H9 (cell line): Measurements from ENCODE around the gene RBBP4. TPM values are rescaled to one million over a fixed set of nuclear protein-coding genes. Genes with fewer than 3 reads are reported as not detected.
A peak's percentile ranks its signal among the peaks of the same experiment; 100 is the strongest.

Source experiments
- DNase-seq: peaks from one replicate; pipeline ENCODE4 v3.0.0-alpha.2; 2017
- H2AFZ ChIP-seq: one replicate; pipeline ENCODE4 v1.6.1; 2013; ENCODE audit warnings: mild to moderate bottlenecking, low read length, control low read depth, moderate library complexity
- H2AK5ac ChIP-seq: 2 replicates; pipeline ENCODE4 v1.6.1; 2013; ENCODE audit warnings: low read length, control low read depth, mixed read lengths; ENCODE audit not compliant: insufficient read length
- H2BK120ac ChIP-seq: one replicate; pipeline ENCODE4 v1.6.1; 2013; ENCODE audit warnings: low read depth, mild to moderate bottlenecking, low read length, control low read depth, inconsistent platforms; ENCODE audit not compliant: poor library complexity, severe bottlenecking
- H2BK12ac ChIP-seq: 2 replicates; pipeline ENCODE4 v1.6.1; 2013; ENCODE audit warnings: low read length, control low read depth, mixed read lengths, low read depth; ENCODE audit not compliant: insufficient read length
- H2BK15ac ChIP-seq: 2 replicates; pipeline ENCODE4 v1.6.1; 2013; ENCODE audit warnings: low read depth, low read length, control low read depth
- H2BK20ac ChIP-seq: one replicate; pipeline ENCODE4 v1.6.1; 2013; ENCODE audit warnings: low read depth, mild to moderate bottlenecking, low read length, control low read depth, inconsistent platforms; ENCODE audit not compliant: poor library complexity, severe bottlenecking
- H2BK5ac ChIP-seq: 2 replicates; pipeline ENCODE4 v1.6.1; 2013; ENCODE audit warnings: low read length, control low read depth, mixed read lengths; ENCODE audit not compliant: insufficient read length
- H3K14ac ChIP-seq: 2 replicates; pipeline ENCODE4 v1.6.1; 2013; ENCODE audit warnings: low read length, control low read depth; ENCODE audit not compliant: insufficient read depth
- H3K18ac ChIP-seq: 2 replicates; pipeline ENCODE4 v1.6.1; 2013; ENCODE audit warnings: low read depth, mild to moderate bottlenecking, mixed read lengths, low read length, control low read depth; ENCODE audit not compliant: insufficient read length
- H3K23ac ChIP-seq: 2 replicates; pipeline ENCODE4 v1.6.1; 2013; ENCODE audit warnings: low read length, control low read depth, mixed read lengths, low read depth; ENCODE audit not compliant: insufficient read length
- H3K23me2 ChIP-seq: 2 replicates; pipeline ENCODE4 v1.6.1; 2013; ENCODE audit warnings: low read depth, mild to moderate bottlenecking, mixed read lengths, low read length, control low read depth; ENCODE audit not compliant: insufficient read length, poor library complexity, severe bottlenecking
- H3K27ac ChIP-seq: 2 replicates; pipeline ENCODE4 v1.5.1; 2013; ENCODE audit warnings: low read length, control low read depth, mixed read lengths, low read depth; ENCODE audit not compliant: insufficient read length
- H3K27me3 ChIP-seq: 2 replicates; pipeline ENCODE4 v1.6.1; 2013; ENCODE audit warnings: low read length, control low read depth, inconsistent platforms; ENCODE audit not compliant: insufficient read depth
- H3K4ac ChIP-seq: 2 replicates; pipeline ENCODE4 v1.6.1; 2013; ENCODE audit warnings: low read depth, mild to moderate bottlenecking, control low read depth, inconsistent platforms, low read length, moderate library complexity
- H3K4me1 ChIP-seq: 2 replicates; pipeline ENCODE4 v1.6.1; 2013; ENCODE audit warnings: low read length, control low read depth, inconsistent platforms; ENCODE audit not compliant: insufficient read depth
- H3K4me2 ChIP-seq: 2 replicates; pipeline ENCODE4 v1.6.1; 2013; ENCODE audit warnings: low read length, control low read depth, mixed read lengths; ENCODE audit not compliant: insufficient read length, insufficient read depth
- H3K56ac ChIP-seq: 2 replicates; pipeline ENCODE4 v1.6.1; 2013; ENCODE audit warnings: low read depth, mild to moderate bottlenecking, mixed read lengths, low read length, control low read depth; ENCODE audit not compliant: insufficient read length
- H3K79me1 ChIP-seq: 2 replicates; pipeline ENCODE4 v1.6.1; 2013; ENCODE audit warnings: low read depth, mild to moderate bottlenecking, moderate library complexity, low read length, control low read depth, inconsistent platforms; ENCODE audit not compliant: insufficient read depth, poor library complexity, severe bottlenecking
- H3K79me2 ChIP-seq: 2 replicates; pipeline ENCODE4 v1.6.1; 2013; ENCODE audit warnings: low read length, control low read depth, inconsistent platforms; ENCODE audit not compliant: insufficient read depth
- H3K9ac ChIP-seq: 2 replicates; pipeline ENCODE4 v1.6.1; 2013; ENCODE audit warnings: low read length, control low read depth, mixed read lengths; ENCODE audit not compliant: insufficient read length; ENCODE audit errors: extremely low read depth
- H3K9me3 ChIP-seq: one replicate; pipeline ENCODE4 v1.6.1; 2013; ENCODE audit warnings: low read depth, low read length, inconsistent platforms; ENCODE audit not compliant: control insufficient read depth
- H3T11ph ChIP-seq: one replicate; pipeline ENCODE4 v1.6.1; 2013; ENCODE audit warnings: mild to moderate bottlenecking, low read length, control low read depth, inconsistent platforms
- H4K20me1 ChIP-seq: one replicate; pipeline ENCODE4 v1.6.1; 2013; ENCODE audit not compliant: control insufficient read depth, insufficient read length, insufficient read depth
- H4K5ac ChIP-seq: 2 replicates; pipeline ENCODE4 v1.6.1; 2013; ENCODE audit warnings: low read depth, mild to moderate bottlenecking, mixed read lengths, low read length, control low read depth; ENCODE audit not compliant: insufficient read length
- H4K8ac ChIP-seq: replicated peaks from 2 replicates; pipeline ENCODE4 v1.6.1; 2013; ENCODE audit warnings: low read length, control low read depth, mixed read lengths, low read depth; ENCODE audit not compliant: insufficient read length
- H4K91ac ChIP-seq: 2 replicates; pipeline ENCODE4 v1.6.1; 2013; ENCODE audit warnings: low read depth, mild to moderate bottlenecking, moderate library complexity, mixed read lengths, low read length, control low read depth; ENCODE audit not compliant: insufficient read length
- H3K27ac Mint-ChIP-seq, 3 experiments: 2 replicates in 2 of 3; 3 replicates in 1 of 3; pipeline ENCODE4 v1.8.0; 2020 to 2021; ENCODE audit warnings: mixed read lengths in 3 of 3, mild to moderate bottlenecking in 1 of 3, moderate library complexity in 1 of 3
- H3K27me3 Mint-ChIP-seq: 2 replicates; pipeline ENCODE4 v1.8.0; 2021; ENCODE audit warnings: low read depth, mild to moderate bottlenecking, moderate library complexity, mixed read lengths
- H3K36me3 Mint-ChIP-seq, 3 experiments: 2 replicates in 2 of 3; 3 replicates in 1 of 3; pipeline ENCODE4 v1.8.0; 2020 to 2021; ENCODE audit warnings: low read depth in 3 of 3, mixed read lengths in 3 of 3; ENCODE audit not compliant: insufficient read depth in 1 of 3
- H3K4me1 Mint-ChIP-seq, 2 experiments: 2 replicates each; pipeline ENCODE4 v1.8.0; 2020; ENCODE audit warnings: mixed read lengths in 2 of 2
- H3K4me3 Mint-ChIP-seq, 2 experiments: 2 replicates in 1 of 2; 3 replicates in 1 of 2; pipeline ENCODE4 v1.8.0; 2020 to 2021; ENCODE audit warnings: mild to moderate bottlenecking in 2 of 2, mixed read lengths in 2 of 2, moderate library complexity in 1 of 2
- H3K9me3 Mint-ChIP-seq, 2 experiments: 2 replicates in 1 of 2; 3 replicates in 1 of 2; pipeline ENCODE4 v1.8.0; 2020; ENCODE audit warnings: mild to moderate bottlenecking in 2 of 2, mixed read lengths in 2 of 2, moderate library complexity in 1 of 2
- WGBS: extraction: QIAGEN DNeasy Blood & Tissue Kit; methylation state at CpG from one replicate; pipeline ENCODE4 v1.1.7; 2013; ENCODE audit warnings: missing lambda C conversion rate, low lambda C conversion rate, mixed read lengths; ENCODE audit not compliant: insufficient read length; ENCODE audit errors: extremely low coverage; 5-methylcytosine and 5-hydroxymethylcytosine counted together
- total RNA-seq: library from RNA; stranded (reverse); gene quantifications from 2 replicates; pipeline ENCODE4 v1.2.1, GENCODE V29; 2021
- TF ChIP-seq, protein P1 (sequence below): fragments of 200-600 bp; sonication (generic); conservative IDR thresholded peaks from 3 replicates; pipeline ENCODE4 v1.8.0; 2021; ENCODE audit warnings: antibody characterized with exemption, mild to moderate bottlenecking

RBBP4 gene
- total RNA-seq, 1 experiment from 2014 or later, result 416 TPM

DNA sequence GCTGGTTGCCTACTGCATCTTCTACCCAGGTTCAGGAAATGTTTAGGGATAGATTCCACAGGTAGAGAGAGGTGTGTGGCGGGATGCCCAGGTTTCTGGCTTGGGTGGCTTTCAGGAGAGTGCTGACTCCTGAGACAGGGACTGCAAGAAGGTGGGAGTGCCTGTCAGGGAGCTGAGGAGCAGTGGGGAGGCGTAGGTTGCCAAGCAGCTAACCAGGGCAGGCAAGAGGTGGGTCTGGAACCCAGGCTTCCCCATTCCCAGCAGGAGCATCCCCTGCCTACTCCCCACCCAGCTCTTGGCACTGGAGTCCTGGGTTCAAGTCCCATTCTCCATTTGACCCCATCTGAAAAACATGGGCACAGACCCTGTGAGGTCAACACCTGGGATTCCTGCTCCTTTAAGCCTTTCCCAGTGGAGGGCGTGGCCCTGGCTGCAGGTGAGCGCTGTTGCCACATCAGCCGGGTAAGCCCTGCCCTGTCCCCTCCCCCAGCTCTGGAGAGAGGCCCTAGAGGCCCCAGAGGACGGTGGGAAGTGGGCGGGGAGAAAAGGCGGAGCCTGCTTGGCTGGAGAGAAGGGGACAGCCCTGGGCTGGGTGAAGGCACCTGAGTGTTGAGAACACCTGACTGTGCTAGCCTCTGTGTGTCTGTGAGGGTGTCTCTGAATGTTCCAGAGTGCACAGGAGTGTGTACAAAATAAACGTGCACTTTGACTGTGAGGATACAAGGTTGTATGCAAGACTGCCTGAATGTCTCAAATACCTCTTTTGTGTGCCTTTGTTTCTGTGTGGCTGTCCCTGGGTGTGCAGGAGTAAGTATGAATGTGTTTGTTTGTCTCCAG is 65.5 kb downstream of the RBBP4 start:
- no CpG with 5 or more reads among the region's 9 CpGs for WGBS
- H3K9me3 Mint-ChIP-seq, result no peaks in the 10 kb centered on the region
- Histone ChIP-seq H4K20me1 (no peaks in the 10 kb centered on the region), H2BK5ac (no peak overlapping the region), H4K5ac (no peak overlapping the region), H3K23me2 (peaks cover 5% of the 10 kb centered on the region), H2BK12ac (no peak overlapping the region), H3K4me2 (peak overlapping the region; percentile 12), H2AFZ (no peak overlapping the region), H3K23ac (no peak overlapping the region), H2BK120ac (no peak overlapping the region), H3K27me3 (no peaks in the 10 kb centered on the region), H3K4ac (no peak overlapping the region), H2BK20ac (no peak overlapping the region), H4K91ac (no peak overlapping the region), H2AK5ac (no peak overlapping the region), H3K9ac (no peak overlapping the region), H3K79me2 (no peaks in the 10 kb centered on the region), H3K4me1 (peaks cover 2% of the 10 kb centered on the region; the same call in 1 of the 2 replicates), H3K14ac (no peak overlapping the region), H4K8ac (no peak overlapping the region), H2BK15ac (no peak overlapping the region), H3K27ac (no peak overlapping the region), H3K9me3 (no peaks in the 10 kb centered on the region), H3K18ac (no peak overlapping the region), H3K79me1 (no peaks in the 10 kb centered on the region), H3K56ac (no peak overlapping the region), H3T11ph (no peak overlapping the region)
- H3K36me3 Mint-ChIP-seq, result no peaks in the 10 kb centered on the region
- peak overlapping the region in 1 of 2 experiments; percentile 52; a peak in 3 of 5 replicates for H3K4me3 Mint-ChIP-seq
- H3K4me1 Mint-ChIP-seq, result peaks cover 25 to 31% of the 10 kb centered on the region in 2 experiments
- H3K27me3 Mint-ChIP-seq, result peaks cover 16% of the 10 kb centered on the region
- peak overlapping the region; percentile 84 to 95 (median 89); a peak in 6 of 7 replicates for H3K27ac Mint-ChIP-seq
- peak; percentile 99 for DNase-seq
- TF ChIP-seq, protein P1, sequence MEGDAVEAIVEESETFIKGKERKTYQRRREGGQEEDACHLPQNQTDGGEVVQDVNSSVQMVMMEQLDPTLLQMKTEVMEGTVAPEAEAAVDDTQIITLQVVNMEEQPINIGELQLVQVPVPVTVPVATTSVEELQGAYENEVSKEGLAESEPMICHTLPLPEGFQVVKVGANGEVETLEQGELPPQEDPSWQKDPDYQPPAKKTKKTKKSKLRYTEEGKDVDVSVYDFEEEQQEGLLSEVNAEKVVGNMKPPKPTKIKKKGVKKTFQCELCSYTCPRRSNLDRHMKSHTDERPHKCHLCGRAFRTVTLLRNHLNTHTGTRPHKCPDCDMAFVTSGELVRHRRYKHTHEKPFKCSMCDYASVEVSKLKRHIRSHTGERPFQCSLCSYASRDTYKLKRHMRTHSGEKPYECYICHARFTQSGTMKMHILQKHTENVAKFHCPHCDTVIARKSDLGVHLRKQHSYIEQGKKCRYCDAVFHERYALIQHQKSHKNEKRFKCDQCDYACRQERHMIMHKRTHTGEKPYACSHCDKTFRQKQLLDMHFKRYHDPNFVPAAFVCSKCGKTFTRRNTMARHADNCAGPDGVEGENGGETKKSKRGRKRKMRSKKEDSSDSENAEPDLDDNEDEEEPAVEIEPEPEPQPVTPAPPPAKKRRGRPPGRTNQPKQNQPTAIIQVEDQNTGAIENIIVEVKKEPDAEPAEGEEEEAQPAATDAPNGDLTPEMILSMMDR, result no peak
